ENCODE results near the gene SCMH1.
"Not testable (repeated sequence)": the region's sequence is repeated elsewhere in the genome, so short reads cannot be mapped to it uniquely, and the experiment has no call there.

The SCMH1 gene

DNA sequence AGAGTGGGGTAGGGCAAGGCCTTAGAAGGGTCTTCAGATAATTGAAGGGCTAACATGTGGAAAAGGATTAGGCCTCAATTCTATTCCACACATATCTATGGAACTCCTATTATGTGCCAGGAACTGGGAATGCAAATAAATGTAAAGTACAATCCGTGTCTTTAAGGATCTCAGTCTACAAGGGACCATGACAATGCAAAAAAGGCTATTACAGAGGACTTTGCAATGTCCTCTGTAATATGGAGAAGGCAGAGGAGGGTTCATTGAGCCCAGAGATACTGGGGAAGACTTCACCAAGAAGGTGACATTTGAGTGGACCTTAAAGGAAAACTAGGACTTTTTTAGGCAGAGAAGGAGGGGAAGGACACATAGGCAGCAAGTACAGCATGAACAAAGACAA lies 4.5 kb upstream of the SCMH1 start:
- DNase-seq: no peak

- no peak for DNase-seq
Observed at GRCh38 chr1:41245659-41246058, 3.6 kb upstream of the SCMH1 start.

- no peak for DNase-seq
Observed at GRCh38 chr1:41243079-41243385, 926 bp upstream of the SCMH1 start.

DNA sequence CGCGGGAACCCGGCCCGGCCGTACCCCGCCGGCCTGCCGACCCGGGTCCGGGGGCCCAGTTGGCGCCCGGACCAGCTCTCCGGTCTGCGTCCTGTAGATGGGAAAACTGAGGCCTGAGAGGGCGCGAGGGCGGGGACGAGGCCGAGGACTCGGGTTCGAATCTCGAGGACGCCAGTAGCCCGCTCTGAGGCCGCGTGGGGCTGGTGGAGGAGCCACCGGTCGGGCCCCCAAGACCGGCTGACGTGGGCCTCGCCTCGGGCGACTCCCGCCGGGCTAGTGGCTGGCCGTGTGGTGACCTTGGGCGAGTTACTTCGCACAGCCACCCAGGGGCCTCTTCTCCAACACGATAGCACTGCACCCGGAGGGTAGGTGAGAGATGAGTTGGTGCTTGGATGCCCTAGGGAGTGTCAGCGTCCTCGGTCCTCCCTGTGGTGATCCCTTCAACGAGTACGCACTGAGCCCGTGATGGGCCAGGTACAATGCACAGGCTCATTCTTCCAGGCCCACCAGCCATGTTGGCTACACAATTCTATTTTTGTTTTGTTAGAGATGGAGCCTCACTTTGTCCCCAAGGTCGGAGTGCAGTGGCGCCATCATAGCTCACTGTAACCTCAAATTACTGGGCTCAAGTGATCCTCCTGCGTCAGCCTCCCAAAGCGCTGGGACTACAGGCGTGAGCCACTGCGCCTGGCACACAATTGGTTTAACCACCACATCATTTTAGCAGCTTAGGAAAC lies 404 bp upstream of the SCMH1 start:
- no peak for DNase-seq

DNA sequence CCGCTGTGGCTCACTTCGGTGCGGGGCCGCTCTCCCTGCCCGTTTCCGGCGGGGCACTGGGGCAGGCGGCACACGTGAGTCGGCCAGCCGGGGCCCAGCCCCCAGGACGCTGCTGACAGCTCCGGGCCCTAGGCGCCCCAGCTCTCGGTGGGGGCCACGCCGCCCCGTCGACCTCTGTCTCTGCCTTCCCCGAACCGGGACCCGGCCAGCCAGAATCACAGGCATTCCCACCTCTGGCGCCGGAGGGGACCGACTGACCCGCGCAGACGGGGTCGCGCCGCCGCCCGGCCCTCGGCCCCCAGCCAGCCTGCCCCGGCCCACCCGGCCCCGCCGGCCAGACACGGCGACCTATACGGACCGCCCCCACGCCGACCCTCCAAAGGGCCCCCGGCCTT lies 755 bp downstream of the SCMH1 start:
- no peak for DNase-seq

- DNase-seq: no peak
Observed at GRCh38 chr1:41240781-41241353, 1.2 kb downstream of the SCMH1 start.

DNA sequence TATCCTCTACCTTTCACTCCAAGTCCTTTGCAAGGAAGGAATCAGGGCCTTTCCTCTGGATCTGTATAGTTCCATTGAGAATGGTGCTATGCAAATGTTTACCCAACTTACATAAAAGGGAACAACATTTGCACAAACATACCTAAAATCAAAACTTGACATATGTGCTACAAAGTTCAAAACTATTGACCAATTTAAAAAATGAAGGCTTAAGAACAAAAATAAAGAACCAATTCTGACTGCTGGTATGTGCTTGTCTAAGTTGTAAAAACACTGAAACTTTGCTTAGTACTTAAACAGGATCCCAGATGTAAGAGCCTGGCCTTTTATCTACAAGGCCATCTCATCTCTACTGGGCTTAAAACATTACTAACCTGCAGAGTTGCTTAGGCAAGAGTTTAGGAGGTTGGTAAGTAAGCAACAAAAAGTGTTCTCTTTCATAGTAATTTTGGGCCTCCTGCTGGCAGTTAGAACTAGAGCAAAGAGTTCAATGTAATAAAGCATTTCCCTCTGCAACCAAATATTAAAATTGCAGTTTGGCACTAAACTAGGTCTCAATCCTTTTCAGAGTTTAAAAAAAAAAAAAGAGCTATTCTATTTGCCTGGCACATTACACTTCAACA lies 2.0 kb downstream of the SCMH1 start:
- no peak for DNase-seq

DNA sequence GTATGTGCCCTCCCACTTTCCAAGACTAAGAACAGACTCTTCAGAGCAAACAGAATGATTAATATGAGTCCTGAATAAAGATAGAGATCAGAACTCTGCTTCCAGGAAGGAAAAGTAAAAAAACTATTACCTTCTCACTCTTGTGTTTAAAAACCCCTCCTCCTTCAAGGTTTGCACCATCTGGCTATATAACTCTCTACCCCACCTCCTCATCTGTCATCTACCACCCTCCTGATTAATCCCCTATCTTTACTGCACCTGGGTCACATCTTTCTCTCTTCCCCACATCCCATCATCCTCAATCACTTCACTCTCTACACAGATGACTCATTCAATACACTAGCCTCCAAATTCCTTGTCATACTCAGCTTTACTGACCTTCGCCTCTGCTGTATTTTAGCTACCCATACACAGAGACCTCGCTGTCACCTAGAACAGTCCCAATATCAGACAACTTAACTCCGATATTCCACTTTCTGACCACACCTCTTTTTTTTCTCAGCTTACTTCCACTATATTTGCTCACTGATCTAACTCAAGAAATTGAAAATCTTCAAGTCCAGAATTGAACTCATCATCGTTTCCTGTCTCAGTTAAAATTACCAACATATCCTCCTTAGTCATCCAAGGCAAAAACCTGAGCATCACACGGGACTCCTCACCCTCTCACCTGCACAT lies 3.7 kb downstream of the SCMH1 start:
- DNase-seq: no peak

DNA sequence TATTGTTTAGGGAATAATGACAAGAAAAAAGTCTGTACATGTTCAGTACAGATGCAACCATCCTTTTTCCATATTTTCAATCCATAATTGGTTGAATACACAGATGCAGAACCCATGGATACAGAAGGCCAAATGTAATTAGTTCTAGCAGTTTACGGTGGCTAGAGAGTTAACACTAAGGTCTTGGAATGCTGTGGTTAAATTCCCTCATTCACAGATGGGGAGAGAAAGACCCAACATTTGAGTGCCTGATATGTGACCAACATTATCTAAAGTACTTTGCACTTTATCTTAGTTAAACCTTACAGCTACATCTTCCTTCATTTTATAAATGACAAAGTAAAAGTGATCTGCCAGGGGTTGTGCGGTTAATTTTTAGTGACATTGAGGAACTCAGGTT lies 5.3 kb downstream of the SCMH1 start:
- no peak for DNase-seq

GRCh38 chr1:41235893-41236292 lies 6.2 kb downstream of the SCMH1 start:
- no peak for DNase-seq

- DNase-seq: no peak
Observed at GRCh38 chr1:41233708-41234107, 8.4 kb downstream of the SCMH1 start.

DNA sequence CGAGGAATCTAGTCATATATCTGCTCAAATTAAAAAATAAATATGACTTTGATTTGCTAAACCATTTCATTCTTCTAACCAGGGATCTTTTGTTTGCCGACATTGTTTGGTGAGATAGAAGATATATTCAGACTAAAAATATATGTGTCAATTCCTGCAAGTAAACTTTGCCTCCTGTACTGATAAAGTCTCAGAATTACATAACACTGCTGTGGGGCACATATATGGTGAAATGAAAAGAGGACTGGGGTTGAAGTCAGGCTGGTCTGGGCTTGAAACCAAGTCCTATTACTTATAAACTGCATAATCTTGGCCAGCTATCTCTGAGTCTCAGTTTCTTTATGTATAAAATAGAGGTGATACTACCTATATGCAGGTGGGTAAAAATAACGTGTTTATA lies 9.8 kb downstream of the SCMH1 start:
- no peak for DNase-seq

GRCh38 chr1:41230656-41231055 lies 11.4 kb downstream of the SCMH1 start:
- no peak for DNase-seq

DNA sequence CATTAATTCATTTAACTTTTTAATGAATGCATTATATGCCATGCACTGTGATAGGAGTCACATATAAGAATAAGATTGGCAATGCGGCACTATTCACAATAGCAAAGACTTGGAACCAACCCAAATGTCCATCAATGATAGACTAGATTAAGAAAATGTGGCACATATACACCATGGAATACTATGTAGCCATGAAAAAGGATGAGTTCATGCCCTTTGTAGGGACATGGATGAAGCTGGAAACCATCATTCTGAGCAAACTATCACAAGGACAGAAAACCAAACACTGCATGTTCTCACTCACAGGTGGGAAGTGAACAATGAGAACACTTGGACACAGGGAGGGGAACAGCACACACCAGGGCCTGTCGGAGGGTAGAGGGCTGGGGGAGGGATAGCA lies 12.9 kb downstream of the SCMH1 start:
- not testable (repeated sequence) for DNase-seq

DNA sequence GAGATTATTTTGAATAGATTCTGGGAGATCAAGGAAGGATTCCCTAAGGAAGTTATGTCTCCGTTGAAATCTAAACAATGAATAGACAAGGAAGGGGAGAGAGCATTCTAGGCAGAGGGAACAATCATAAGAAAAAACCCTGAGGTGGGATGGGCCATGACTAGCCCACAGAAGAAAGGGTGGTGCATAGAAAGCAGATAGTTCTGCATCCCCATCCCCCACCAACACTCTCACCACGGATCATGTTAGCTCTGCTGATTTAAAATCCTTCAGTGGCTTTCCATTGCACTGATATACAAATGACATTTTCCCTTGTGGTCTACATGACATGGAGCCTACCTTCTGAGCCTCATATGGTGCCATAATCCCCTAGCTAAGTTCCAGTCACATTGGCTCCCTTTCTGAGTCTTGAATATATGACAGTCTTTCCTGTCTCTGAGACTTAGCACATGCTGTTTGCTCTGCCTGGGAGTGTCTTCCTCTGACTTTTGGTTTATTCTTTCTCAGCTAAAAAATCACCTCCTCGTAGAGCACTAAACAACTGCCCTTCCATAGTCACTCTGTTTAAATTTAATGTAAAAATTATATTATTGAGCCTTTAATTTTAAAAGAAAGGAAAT lies 15.2 kb downstream of the SCMH1 start:
- DNase-seq: no peak

- no peak for DNase-seq
Observed at GRCh38 chr1:41225495-41225894, 16.6 kb downstream of the SCMH1 start.

DNA sequence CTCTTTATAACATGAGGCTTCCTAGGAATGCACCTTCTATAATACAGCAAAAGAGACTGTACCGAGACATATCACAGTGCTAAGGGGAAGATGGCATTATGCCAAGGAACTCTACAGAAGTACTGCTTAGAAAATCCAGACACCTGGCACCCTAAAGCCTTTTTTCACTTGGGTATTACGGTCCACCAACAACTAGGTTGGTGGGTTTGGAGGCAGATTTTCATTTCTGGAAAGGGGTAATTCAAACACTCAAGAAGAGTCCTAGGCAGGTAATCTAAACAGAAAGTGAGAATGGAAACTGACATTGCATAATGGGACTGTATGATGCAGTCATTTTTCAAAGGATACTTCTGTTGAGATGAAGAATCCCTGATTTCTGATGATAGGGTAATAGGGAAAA lies 19.6 kb downstream of the SCMH1 start:
- no peak for DNase-seq

- no peak for DNase-seq
Observed at GRCh38 chr1:41221995-41222394, 20.1 kb downstream of the SCMH1 start.

DNA sequence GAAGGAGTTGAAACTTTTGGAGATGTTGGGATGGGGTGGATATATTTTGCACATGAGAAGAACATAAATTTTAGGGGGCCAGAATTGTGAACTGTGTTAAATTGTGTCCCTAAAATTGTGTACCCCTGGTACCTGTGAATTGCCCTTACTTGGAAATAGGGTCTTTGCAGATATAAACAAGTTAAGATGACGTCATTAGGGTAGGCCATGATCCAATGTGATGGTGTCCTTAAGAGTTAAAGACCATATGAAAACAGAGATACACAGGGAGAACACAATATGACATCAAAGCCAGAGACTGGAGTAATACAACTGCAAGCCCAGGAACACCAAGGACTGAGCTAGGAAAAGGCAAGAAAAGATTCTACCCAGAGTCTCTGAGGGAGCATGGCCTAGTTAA lies 24.0 kb downstream of the SCMH1 start:
- no peak for DNase-seq

DNA sequence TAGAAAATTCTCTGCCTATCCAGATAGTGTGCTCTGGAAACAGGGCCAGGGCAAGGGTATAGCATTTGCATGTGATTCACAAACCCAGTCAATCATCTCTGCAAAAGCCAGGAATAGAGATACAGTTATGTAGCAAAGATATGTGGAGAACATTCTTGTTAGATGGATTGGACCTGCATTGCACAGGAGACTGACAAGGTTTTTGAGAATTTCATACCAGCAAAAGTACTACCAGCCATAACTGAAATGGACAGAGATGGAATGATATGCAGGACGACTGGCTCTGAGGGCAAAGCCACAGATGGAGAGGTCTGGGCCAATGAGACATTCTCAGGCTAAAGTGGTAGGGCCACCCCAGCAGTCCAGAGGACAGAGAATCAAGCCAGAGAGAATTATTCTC lies 24.7 kb downstream of the SCMH1 start:
- DNase-seq: no peak

GRCh38 chr1:41215623-41216022 lies 26.5 kb downstream of the SCMH1 start:
- DNase-seq: no peak

DNA sequence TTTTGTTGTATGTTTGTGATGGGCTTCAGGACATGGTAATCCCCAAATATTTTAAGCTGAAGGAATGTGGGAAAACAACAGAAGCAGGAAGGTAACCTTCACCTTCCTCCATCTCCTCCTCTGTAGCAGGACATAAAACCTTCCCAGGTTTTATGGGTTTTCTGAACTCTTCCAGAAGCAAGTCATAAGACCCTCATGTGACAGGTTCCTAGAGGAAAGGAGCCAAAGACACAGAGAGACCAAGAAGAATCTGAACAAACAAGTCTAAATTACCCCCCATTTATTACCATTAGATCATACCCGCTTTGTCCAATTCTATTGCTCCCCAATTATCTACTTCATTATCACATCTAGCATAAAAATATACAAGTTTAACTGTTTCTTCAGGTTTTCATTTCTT lies 28.8 kb downstream of the SCMH1 start:
- DNase-seq: no peak

- DNase-seq: not testable (repeated sequence)
Observed at GRCh38 chr1:41211608-41212007, 30.5 kb downstream of the SCMH1 start.

DNA sequence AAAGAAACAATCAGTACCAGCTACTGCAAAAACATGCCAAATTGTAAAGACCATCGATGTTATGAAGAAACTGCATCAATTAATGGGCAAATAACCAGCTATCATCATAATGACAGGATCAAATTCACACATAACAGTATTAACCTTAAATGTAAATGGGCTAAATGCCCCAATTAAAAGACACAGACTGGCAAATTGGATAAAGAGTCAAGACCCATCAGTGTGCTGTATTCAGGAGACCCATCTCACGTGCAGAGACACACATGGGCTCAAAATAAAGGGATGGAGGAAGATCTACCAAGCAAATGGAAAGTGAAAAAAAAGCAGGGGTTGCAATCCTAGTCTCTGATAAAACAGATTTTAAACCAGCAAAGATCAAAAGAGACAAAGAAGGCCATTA lies 35.1 kb downstream of the SCMH1 start:
- not testable (repeated sequence) for DNase-seq
